ENCODE data around the gene DYNC1H1. TPM values are rescaled to one million over a fixed set of nuclear protein-coding genes. Genes with fewer than 3 reads are reported as not detected.

Gene DYNC1H1
- total and polyA plus RNA-seq, 2 of the 13 experiments (the other 11 are each of a cell fraction or from before 2014, with no cell fraction given) = 74.4 to 239 TPM

DNA sequence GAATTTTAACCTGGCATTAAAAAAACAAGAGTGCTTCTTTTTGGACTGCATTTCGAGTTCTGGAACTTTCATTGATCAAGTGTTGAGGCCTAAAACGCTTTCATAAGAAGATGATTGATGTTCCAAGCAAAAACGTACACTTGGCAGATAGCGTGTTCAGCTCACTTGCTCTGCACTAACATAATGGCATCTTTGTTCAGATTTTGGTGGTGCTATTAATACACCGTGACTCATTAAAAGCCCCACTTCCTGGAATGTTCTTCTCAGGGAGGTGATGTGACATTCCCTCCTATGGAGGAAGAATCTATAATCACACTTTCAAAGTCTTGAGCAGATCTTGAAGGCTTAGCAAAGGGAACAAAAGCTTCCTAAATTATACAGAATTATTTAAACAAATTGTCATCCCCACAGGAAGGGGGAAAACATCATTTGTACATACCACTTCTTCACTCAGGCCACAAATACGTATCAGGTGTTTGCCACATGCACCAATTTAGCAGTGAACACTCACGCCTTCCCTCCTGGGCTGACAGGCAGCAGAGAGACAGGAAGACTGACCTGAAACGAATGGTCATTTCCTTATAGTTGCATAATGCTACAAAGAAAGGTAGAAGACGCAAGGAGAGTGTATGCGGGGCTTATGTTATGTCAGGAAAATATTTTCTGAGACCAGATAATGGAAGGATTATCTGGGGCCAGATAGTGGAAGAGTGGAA is 107.1 kb downstream of the DYNC1H1 start:
- peaks cover 13% of the 10 kb centered on the region; the same call in 1 of the 2 replicates for H3K4me1 ChIP-seq (ENCODE audit: insufficient read depth, low read length)
- no peaks in the 10 kb centered on the region for H3K9me3 ChIP-seq (ENCODE audit: low read length)
- BruUV-seq (replicated peaks) = no TSS peak
- POLR2A ChIA-PET = no interaction called here
- no peak overlapping the region for H3K9ac ChIP-seq (ENCODE audit: insufficient read depth, low read depth, low read length)
- no peak for ATAC-seq
- peak; percentile 46 for TF ChIP-seq TEAD3 (CRISPR knock-in tag; optimal IDR thresholded peaks at IDR 0.05; ENCODE audit: borderline replicate concordance)
- TF ChIP-seq, protein P1, sequence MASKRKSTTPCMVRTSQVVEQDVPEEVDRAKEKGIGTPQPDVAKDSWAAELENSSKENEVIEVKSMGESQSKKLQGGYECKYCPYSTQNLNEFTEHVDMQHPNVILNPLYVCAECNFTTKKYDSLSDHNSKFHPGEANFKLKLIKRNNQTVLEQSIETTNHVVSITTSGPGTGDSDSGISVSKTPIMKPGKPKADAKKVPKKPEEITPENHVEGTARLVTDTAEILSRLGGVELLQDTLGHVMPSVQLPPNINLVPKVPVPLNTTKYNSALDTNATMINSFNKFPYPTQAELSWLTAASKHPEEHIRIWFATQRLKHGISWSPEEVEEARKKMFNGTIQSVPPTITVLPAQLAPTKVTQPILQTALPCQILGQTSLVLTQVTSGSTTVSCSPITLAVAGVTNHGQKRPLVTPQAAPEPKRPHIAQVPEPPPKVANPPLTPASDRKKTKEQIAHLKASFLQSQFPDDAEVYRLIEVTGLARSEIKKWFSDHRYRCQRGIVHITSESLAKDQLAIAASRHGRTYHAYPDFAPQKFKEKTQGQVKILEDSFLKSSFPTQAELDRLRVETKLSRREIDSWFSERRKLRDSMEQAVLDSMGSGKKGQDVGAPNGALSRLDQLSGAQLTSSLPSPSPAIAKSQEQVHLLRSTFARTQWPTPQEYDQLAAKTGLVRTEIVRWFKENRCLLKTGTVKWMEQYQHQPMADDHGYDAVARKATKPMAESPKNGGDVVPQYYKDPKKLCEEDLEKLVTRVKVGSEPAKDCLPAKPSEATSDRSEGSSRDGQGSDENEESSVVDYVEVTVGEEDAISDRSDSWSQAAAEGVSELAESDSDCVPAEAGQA (IDR thresholded peaks at IDR 0.05; ENCODE audit: low read depth) = no peak
- TF ChIP-seq, protein P1 (CRISPR knock-in tag; IDR thresholded peaks at IDR 0.05; ENCODE audit: borderline replicate concordance) = no peak
- no peak for TF ChIP-seq ZNF331 (CRISPR knock-in tag; IDR thresholded peaks at IDR 0.05)
- peak; percentile 38 for TF ChIP-seq FOSL2 (CRISPR knock-in tag; IDR thresholded peaks at IDR 0.05)
- no peak for TF ChIP-seq YEATS2 (CRISPR knock-in tag; IDR thresholded peaks at IDR 0.05; ENCODE audit: borderline replicate concordance)
- TF ChIP-seq ETV5 (CRISPR knock-in tag; IDR thresholded peaks at IDR 0.05; ENCODE audit: borderline replicate concordance) = peak; percentile 16; the same call in 1 of the 2 replicates
- no peak for TF ChIP-seq POLR2AphosphoS5 (IDR thresholded peaks at IDR 0.05; ENCODE audit: low read depth, low read length)
- TF ChIP-seq ZSCAN12 (CRISPR knock-in tag; IDR thresholded peaks at IDR 0.05) = no peak
- no peak for TF ChIP-seq SP1 (IDR thresholded peaks at IDR 0.05)
- TF ChIP-seq SP1 (CRISPR knock-in tag; IDR thresholded peaks at IDR 0.05) = no peak
- TF ChIP-seq REL (CRISPR knock-in tag; conservative IDR thresholded peaks at IDR 0.05) = no peak
- TF ChIP-seq ZNF607 (CRISPR knock-in tag; IDR thresholded peaks at IDR 0.05; ENCODE audit: borderline replicate concordance) = no peak
- TF ChIP-seq ZNF780A (CRISPR knock-in tag; IDR thresholded peaks at IDR 0.05) = no peak
- TF ChIP-seq TCF12 (IDR thresholded peaks at IDR 0.05) = no peak
- TF ChIP-seq TCF12 (CRISPR knock-in tag; IDR thresholded peaks at IDR 0.05) = no peak
- no peak overlapping the region for H2AFZ ChIP-seq (ENCODE audit: low read length)
- no peak for FAIRE-seq
- DNase-seq (ENCODE audit: low spot score) = peak; percentile 56
- intact Hi-C loops (cut with micrococcal nuclease; ENCODE audit: unreplicated experiment) (no loop called here), in situ Hi-C loops (cut with HindIII; ENCODE audit: extremely low pct_ligation_motif_present, low pct_unique_long_range_greater_than_20kb) (loop anchor here (10.0 kb wide), 1 partner anchor 243 kb away; the partner anchor contains the start of gene ZNF839)
- no peaks in the 10 kb centered on the region for H3K36me3 ChIP-seq (replicated peaks in 1 of 2; ENCODE audit: control insufficient read depth in 1 of 2, insufficient read depth in 2 of 2, low read length in 2 of 2)
- H3K27ac ChIP-seq (ENCODE audit: extremely low read length, insufficient read depth, low read length) = no peak overlapping the region
- H3K4me2 ChIP-seq (ENCODE audit: low read depth, low read length) = no peak overlapping the region
- no peak overlapping the region for H3K4me3 ChIP-seq (replicated peaks in 1 of 3; ENCODE audit: insufficient read depth in 1 of 3, low read depth in 2 of 3, low read length in 3 of 3)
- 23% methylated on average over 10 of the region's 10 CpGs for whole genome bisulfite sequencing (ENCODE audit: low lambda C conversion rate)
- no peaks in the 10 kb centered on the region for H3K79me2 ChIP-seq (ENCODE audit: insufficient read depth, low read length)
- CTCF ChIA-PET (ENCODE audit: low intra/inter-chr PET ratio, low total read pairs) = no interaction called here
- H3K27me3 ChIP-seq (ENCODE audit: control insufficient read depth in 1 of 2, insufficient read depth in 2 of 2, low read length in 2 of 2) = no peaks in the 10 kb centered on the region
- H4K20me1 ChIP-seq (ENCODE audit: insufficient read depth, low read length) = no peaks in the 10 kb centered on the region
